HG03558 (cell line): ENCODE measurements around the gene ZNF862.
"Not testable (repeated sequence)": the region's sequence is repeated elsewhere in the genome, so short reads cannot be mapped to it uniquely, and the experiment has no call there.

Experiments
- ATAC-seq: cut with Tn5 transposase; IDR thresholded peaks from one replicate; pipeline ENCODE4 v1.9.1; 2021; ENCODE audit warnings: moderate number of reproducible peaks; ENCODE audit not compliant: unreplicated experiment; ENCODE audit errors: extremely low read depth

The ZNF862 gene

DNA sequence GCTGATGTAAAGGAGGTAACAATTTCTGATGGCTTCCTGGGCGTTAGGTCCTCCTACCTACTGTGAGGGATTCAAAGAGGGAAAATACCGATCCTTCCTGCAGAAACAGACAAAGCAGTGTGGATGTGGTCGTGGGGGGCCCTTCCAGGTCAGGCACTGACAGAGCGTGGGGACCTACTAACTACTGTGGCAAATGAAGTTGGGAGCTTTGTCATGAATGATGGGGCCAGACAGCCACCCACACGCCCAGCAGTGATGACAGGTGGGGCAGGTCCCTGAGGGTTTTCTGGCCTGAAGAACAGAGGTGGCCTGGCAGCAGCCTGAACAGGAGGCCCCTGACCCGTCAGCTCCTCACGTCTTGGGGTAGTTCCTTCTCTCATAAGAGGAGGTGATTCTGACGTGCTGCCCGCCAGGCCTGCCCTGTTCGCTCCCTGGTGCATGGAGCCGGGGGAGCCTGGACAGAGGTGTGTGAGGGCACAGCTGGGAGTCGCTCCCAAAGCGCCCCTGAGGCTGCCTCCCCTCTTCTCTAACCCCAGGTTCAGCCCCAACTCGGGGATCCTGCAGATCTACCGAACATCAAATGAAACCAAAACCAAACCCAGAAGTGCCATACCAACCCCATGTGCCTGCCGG, 39.8 kb downstream of the ZNF862 start:
- ATAC-seq, result no peak

DNA sequence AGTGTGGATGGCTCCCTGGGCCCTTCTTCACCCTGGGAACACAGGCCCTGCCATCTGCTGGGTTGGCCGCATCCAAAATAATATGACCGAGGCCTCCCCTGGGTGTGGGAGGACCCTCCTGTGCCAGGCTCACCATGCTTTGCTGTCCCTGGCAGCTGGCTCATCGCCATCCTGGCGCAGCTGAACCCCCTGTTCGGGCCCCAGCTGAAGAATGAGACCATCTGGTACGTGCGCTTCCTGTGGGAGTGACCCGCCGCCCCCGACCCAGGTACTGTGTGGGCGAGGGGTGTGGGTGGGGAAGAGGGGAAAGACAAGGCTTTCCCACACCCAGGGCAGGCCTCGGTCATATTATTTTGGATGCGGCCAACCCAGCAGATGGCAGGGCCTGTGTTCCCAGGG, 40.3 kb downstream of the ZNF862 start:
- no peak for ATAC-seq

DNA sequence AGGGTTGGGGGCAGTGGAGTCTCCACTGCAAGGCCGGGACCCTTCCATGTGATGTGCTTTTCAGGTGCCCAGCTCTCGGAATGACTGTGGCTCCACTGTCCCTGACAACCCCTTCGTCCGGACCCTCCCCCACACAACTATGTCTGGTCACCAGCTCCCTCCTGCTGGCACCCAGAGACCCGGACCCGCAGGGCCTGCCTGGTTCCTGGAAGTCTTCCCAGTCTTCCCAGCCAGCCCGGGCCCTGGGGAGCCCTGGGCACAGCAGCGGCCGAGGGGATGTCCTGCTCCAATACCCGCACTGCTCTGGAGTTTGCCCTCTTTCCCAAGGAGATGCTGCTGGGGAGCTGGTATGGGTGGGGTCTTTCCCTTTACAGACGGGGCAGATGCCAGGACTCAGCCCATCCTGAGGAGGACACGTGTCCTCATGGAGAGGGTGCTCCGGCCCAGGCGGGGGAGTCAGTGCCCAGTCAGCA, 41.1 kb downstream of the ZNF862 start:
- no peak for ATAC-seq

DNA sequence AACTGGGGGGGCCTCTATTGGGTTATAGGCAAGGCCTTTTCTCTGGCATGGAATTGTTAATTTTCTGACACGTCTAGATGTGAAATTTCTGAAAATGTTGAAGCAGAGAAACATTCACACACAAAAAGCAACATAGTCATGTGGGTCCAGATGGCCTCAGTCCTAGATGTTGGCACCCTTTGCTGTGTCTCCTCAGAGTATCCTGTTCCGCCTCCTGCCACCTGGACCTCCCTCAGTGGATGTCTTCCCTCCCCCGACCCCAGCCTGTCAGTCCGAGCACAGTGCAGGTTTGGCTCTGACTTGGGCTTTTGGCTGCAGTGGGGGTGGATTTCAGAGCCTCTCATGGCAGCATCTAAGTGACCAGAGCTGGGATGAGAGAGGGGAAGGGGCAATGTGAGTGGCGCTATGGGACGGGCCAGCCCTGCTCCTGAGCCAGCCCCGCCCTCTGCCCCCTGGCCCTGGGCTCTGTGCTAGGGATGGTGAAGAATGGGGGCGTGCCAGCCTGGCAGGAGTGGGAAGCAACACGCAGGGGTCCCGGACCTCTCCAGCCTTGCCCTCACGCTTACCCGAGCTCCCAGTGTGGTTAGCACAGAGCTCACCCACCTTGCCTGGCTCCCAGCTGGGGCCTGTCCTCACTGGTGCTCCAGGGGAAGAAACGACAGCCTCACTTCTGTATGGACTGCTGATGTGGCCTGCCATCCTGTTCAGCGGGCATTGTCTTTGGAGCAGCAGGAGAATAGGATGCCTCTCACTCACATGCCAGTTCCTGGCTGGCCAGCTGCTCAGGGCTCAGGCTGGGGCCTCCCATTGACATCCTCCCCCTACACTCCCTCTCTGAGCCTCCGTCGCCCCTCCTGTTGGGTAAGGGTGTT, 41.8 kb downstream of the ZNF862 start:
- no peak for ATAC-seq

DNA sequence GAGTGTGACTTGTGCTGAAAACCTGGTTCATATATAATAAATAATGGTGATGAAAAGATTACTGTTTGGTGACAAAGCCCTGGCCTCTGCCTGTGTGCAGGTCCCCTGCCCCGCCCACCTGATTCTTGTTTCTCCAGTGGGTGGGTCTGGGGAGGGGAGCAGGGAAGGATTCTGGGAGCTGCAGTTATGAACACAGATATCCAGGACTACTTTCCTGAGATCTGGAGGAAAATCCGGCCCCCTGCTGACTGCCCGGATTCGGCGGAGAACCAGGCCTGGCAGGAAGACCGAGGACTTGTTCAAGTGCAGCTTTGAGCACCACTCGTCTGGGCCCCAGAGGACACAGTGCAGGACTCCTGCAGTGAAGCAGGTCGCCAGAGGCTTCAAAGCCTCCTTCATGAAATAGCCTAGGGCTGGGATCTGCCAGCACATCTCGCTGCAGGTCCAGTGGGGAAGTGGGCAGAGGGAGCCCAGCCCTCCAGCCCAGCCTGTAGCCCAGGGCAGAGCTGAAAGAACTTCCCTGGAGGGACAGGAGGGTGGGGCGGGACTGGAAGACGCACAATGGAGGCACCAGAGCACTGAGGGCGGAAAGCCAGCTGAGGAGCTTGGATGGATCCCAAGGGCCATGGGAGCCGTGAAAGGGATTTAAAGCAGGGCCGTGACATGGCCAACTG, 42.6 kb downstream of the ZNF862 start:
- no peak for ATAC-seq

DNA sequence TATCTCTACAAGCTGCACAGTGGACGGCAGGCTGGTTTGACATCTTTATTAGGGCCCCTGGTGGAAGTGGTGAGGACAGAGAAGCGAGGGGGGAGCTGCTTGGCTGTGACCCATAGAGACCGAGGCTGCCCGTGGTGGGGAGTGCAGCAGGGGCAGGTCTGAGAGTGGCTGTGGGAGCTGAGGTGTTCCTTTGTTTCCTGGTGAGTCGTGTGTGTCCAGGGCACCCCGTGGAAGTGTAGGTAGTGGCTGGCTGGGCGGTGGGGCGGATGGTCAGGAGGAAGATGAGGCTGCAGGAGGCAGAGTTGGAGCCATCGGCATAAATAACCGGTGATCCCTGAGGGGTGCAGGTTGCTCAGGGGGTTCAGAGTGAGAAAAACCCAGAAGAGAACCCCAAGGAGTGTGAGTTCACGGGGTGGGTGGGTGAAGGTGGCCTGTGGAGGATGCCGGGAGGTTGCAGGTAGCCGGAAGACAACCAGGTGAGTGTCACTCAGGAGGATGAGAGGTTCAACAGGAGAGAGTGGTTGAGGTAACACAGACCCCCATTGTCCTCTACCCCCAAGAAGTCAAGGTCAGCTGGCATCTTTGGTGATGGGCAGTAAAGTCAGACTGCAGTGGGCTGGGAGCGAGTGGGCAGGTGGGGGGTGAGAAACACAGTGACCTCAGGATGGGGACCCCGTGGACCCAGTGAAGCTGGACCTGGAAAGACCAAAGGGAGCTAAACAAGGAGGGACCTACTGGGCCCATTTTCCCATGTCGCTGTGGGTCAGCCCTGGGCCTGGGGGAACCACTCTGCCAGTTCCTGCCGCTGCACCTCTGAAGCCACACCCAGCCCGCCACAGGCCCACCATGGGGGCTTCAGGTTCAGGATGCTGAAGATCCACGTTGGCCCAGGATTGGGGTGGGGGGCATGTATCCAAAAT, 43.4 kb downstream of the ZNF862 start:
- ATAC-seq, result no peak

DNA sequence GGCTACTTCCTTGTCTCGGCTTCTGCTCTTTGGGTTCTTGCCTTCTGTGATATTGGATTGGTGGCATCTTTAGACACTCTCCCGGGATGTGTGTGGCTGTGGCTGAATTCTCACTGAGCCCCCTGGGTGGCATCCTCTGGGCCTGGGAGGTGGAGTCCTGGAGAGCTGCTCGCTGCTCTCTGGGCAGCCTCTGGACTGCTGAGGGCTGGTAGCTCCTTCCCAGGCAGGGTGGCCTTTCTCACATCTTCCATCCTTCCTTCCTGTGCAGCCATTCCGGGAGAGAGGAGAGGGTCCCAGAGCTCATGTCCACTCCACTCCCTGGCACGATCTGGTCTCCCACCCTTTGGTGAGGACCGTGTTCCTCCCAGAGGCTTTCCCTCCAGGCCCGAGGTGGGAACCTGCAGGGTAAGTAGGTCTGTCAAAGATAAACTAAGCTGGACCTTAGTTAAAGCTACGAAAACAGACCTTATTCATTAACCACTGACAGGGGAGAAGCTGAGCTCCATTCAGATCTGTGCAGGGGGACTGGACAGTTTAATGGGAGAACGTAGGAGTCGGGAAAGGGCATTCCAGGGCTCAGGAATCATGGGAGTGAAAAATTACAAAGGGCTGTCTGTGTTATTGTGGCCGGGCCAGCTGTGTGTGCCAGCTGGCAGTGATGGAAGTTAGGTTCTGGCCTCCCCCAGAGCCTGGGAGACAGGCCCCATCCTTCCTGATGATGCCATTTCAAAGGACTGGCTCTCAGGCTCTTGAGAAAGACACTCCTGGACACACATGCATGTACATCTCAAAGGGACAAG, 44.3 kb downstream of the ZNF862 start:
- ATAC-seq, result no peak

DNA sequence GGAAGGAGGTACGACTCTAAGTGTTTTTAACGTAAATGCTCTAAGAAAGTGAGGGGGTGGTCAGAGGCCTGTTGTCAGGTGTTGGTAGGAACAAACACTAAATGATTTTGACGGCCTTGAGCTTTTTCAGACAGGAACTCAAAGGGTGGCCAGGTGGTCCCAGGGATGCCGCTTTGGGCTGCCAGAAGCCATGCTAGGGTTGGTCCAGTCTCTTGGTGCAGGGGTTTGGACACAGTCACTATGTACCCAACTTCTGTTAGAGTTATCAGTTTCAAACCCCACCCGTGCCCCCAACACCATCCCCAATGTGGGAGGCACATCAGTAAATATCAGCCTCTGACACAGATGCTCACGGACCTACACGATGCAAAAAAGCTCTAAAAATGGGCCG, 44.9 kb downstream of the ZNF862 start:
- no peak for ATAC-seq

DNA sequence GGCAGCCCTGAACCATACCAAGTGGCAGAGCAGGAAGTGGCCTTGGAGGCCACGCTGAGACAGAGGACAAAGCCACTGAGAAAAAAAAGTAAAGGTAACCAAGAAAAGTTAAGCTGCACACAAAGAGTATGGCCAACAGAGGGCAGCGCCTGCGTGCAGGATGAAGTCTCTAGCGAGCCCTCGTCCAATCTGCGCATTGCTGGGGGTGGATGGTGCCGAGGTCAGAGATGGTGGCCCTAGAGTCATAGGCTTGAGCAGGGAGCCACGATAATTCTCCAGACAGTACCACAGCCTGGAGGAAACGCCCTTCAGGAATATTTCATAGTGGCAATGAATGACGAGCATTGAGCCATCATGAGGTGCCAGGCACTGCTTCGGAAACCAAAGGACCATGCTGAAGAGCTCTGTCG, 45.3 kb downstream of the ZNF862 start:
- no peak for ATAC-seq

DNA sequence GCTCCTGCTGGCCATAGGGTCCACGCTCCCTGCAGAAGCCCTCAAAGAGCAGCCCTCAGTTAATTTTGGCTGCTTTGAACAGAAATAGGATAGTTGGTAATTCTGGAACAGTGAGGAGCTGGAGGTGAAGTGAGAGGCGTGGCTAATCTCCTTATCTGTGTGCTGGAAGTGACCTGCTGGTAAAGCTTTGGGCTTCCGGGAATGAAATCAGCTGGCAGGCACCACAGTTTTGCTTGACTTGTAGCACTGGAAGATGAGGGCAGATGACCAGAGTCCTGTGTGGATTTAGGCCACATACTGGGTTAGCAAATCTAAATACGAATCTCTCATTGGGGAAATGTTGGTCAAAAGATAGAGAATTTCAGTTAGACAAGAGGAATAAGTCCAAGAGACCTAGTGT, 45.8 kb downstream of the ZNF862 start:
- no peak for ATAC-seq

DNA sequence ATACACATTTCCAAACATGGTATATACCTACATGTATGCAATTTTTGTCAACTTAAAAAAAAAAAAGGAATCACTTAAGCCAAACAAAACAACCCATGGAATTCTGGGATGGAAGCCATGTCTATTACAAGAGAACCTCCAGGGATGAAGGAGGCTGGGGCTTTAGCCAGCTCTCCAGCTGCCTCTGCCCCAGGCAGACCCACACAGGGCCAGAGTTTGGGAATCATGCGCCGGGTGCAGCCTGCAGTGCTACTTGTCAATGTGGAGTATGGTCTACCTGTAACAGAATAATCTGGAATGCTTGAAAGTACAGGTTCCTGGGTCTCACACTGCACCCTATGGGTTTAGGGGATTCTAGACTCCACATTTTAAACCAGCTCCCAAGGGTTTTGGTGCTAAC, 46.4 kb downstream of the ZNF862 start:
- no peak for ATAC-seq

DNA sequence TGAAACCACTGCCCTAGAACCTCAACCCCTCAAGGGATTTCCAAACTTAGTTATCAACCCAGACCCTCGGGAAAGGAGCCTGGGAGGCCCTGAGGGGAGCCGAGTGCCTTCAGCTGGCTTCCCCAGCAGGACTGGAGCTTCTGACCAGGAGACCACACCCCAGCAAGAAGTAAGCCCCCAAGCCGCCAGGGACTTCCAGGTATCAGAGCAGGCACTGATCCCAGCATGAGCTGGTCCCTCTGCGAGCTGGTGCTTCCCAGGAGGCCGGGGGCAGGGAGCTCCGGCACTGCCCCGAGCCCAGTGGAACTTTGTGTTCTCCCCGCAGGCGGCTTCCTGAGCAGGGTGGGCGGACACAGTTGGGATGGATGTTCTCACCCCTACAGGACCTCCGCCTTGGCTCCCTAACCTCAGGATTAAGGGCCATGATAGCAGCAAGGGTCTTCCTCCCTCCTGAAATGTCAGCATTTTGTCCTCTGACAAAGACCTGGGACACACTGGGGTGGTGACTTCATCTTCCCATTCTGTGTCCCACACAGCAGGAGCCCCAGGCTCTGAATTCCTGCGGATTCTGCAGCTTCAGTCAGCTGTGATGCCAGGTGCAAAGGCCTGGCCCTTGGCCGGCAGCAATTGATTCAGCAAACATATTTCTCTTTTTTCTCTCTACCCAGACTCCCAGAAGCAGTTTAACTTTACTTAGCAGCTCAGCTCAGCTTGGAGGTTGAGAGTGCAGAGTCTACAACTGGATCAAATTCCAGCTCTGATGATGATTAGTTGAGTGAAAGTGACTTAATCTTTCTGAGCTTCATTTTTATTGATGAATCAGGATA, 47.2 kb downstream of the ZNF862 start:
- ATAC-seq, result no peak

DNA sequence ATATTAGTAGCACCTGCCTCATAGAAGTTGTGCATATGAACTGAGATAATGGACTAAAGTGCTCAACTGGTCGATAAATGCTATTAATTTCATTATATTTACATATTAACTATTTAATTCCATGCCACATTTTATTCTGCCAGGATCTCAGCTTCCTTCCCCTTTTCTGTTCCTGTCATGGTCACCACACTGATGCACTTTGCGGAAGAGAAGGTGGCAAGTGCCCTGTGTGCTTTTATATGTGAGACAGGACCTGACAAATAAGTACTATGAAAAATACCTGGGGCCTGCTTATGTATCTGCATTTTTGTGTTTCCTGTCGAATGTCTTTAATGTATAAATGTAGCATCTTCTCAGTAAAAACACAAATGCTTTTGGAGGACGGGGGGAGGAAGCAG, 47.8 kb downstream of the ZNF862 start:
- ATAC-seq, result no peak

DNA sequence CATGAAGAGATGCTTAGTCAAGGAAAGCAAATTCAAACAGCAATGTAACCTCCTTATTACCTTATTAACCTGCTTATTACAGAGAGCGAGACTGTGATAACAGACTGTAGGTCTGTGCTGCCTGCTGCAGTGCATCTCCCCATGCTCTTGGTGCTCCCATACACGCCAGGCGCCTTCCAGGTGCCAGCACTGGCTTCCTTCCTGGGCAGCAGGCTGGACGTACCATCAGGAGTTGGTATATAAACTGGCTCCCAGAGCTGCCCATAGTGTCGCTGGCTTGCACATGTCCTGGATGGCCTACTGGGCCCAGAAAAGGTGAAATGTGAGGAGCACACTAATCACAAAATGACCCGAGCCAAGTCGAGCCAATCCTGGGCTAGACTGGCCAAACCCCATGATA, 49.1 kb downstream of the ZNF862 start:
- ATAC-seq, result no peak

DNA sequence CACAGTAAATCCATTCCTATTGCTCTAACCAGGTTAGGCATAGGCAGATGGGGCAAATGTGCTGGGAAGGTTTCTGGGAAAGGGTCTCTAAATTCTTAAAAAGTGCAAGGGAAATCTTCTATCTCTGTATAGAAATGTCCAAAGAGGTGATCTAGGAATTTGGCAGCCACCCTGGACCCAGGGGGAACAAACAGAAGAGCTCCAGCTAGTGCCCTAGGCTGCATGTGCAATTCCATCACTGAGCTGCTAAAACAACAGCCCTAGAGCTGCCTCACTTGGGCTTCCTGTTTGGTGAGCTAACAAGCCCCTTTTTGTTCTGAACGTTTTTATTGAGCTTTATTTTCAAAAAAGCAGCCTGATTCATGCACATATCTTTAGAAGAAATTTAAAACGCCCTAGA, 52.5 kb downstream of the ZNF862 start:
- ATAC-seq, result not testable (repeated sequence)

DNA sequence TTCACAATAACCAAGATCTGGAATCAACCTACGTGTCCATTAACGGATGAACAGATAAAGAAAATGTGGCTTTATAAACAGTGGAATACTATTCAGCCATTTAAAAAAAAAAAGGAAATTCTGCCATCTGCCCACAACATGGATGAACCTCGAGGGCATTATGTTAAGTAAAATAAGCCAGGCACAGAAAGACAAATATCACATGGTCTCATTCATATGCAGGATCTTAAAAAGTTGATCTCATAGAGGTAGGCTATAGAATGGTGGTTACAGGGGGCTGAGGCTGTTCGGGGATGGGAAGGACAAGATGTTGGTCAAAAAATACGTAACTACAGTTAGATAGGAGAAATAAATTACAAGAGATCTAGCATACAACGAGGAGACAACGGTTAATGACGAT, 56.8 kb downstream of the ZNF862 start:
- not testable (repeated sequence) for ATAC-seq

DNA sequence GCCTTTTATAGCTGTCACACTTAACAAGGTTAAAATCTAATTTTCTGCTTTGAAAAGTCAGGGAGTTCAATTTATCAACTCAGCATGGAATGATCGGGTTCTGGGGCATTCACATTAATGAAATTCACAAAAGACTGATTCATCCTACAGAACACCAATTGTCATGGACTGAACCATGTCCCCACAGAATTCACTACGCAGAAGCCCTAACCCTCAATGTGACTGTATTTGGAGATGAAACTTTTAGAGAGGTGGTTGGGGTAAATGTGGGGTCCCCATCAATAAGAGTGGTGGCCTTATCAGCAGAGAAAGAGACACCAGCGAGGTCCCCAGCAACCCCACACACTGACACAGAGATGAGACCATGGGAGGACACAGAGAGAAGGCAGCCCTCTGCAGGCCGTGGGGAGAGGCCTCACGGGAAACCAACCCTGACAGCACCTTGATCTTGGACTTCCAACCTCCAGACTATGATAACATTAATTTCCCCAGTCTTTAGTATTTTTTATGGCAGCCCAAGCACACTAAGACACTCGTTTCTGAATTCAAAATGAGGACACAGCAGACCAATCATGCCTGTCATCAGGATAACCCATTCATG, 69.7 kb downstream of the ZNF862 start:
- not testable (repeated sequence) for ATAC-seq

DNA sequence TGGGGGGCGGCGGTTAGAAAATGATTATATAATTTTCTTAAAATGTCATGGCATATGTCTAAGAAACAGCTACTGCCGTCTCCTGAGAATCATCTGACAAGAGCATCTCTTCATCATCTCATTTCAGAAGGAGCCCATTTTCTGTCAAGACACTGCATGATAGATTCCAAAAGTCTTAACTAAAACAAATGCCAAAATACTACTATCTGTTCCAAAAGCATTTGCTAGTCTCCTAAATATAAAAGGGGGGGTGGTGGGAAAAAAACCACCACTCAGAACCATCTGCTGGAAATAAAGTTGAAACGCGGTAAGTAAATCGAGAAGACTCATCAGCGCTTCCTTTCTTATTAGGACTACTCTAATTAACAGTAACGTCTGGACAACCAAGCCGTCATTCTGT, 72.0 kb downstream of the ZNF862 start:
- ATAC-seq, result not testable (repeated sequence)
